Mucosa of descending colon (tissue), 3 donors: ENCODE data around the gene MYOM3. TPM values are rescaled to one million over a fixed set of nuclear protein-coding genes. Genes with fewer than 3 reads are reported as not detected.

Experiments
- ATAC-seq: fragments of 200-7000 bp; cut with Tn5 transposase; one replicate; pipeline ENCODE4 v1.9.1; 2020; ENCODE audit warnings: mild to moderate bottlenecking, moderate library complexity
- DNase-seq, 3 donors: peaks; one replicate each; pipeline ENCODE4 v3.0.0-alpha.2; 2020
- H3K36me3 ChIP-seq: fragments of 200-600 bp; one replicate; pipeline ENCODE4 v1.8.0; 2021; ENCODE audit warnings: low read depth, mild to moderate bottlenecking
- H3K4me1 ChIP-seq: fragments of 200-600 bp; one replicate; pipeline ENCODE4 v1.8.0; 2021; ENCODE audit warnings: low read depth, mild to moderate bottlenecking
- H3K4me3 ChIP-seq: fragments of 200-600 bp; one replicate; pipeline ENCODE4 v1.8.0; 2021; ENCODE audit warnings: mild to moderate bottlenecking
- H3K9me3 ChIP-seq: fragments of 200-600 bp; one replicate; pipeline ENCODE4 v1.8.0; 2021; ENCODE audit warnings: mild to moderate bottlenecking
- intact Hi-C, 2 donors: fragments of 100-400 bp; cut with DNase I in 1 of 2; cut with micrococcal nuclease in 1 of 2; formaldehyde crosslinking; loops; one replicate each; pipeline versions ENCODE4 v1.11.0 to v1.11.1; 2022; cut with DNase I, micrococcal nuclease
- total RNA-seq, 3 donors: library from RNA; stranded (reverse); fragmentation: NEBNext Ultra II Directional in 2 of 3; extraction: Animal tissue kit (Norgen Biotek cat#: 25700) in 2 of 3; gene quantifications; one replicate each; pipeline versions ENCODE4 v1.2.1 to v1.2.4, GENCODE V29; 2021 to 2023
- TF ChIP-seq, protein P1 (sequence below): fragments of 200-600 bp; IDR thresholded peaks from one replicate; pipeline ENCODE4 v1.8.0; 2022; ENCODE audit warnings: antibody characterized with exemption, mild to moderate bottlenecking
- donor health status: DM: no; HTN: no; CAD: no; lungs with moderate emphysema.
- donor health status: DM: no; HTN: no; CAD: no.
- donor health status: DM: no; HTN: yes; CAD: no.

MYOM3 gene
- total RNA-seq, 3 donors from 2014 or later, result 2.6 to 3.4 (median 2.7) TPM

DNA sequence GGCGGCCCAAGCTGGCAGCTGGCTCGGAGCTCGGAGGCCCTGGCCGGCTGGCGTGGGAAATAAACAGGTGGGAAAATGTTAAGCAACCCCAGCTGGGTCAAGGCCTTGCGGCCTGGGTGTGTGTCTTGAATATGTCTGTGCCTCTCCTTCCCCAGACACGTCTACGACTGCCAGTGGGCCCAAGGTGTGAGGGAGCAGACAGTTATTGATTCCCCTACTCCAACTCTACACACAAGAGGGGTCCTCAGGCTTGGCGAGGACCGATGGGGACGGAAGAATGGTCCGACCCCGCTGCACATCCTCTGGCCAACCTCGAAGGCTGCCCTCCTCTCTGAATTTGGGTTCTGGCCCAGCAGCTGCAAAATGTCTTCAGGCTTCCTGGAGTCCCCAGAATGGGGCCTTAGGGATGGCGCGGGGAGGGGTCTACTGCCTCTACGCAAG, 28.8 kb upstream of the MYOM3 start:
- ATAC-seq, result no peak
- intact Hi-C loops, result no loop called here

GRCh38 chr1:24139841-24140425, 28.0 kb upstream of the MYOM3 start:
- Histone ChIP-seq H3K9me3 (no peaks in the 10 kb centered on the region), H3K4me1 (peaks cover 11% of the 10 kb centered on the region), H3K4me3 (no peak overlapping the region), H3K36me3 (no peaks in the 10 kb centered on the region)
- TF ChIP-seq, protein P1, sequence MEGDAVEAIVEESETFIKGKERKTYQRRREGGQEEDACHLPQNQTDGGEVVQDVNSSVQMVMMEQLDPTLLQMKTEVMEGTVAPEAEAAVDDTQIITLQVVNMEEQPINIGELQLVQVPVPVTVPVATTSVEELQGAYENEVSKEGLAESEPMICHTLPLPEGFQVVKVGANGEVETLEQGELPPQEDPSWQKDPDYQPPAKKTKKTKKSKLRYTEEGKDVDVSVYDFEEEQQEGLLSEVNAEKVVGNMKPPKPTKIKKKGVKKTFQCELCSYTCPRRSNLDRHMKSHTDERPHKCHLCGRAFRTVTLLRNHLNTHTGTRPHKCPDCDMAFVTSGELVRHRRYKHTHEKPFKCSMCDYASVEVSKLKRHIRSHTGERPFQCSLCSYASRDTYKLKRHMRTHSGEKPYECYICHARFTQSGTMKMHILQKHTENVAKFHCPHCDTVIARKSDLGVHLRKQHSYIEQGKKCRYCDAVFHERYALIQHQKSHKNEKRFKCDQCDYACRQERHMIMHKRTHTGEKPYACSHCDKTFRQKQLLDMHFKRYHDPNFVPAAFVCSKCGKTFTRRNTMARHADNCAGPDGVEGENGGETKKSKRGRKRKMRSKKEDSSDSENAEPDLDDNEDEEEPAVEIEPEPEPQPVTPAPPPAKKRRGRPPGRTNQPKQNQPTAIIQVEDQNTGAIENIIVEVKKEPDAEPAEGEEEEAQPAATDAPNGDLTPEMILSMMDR, result no peak
- no peak for ATAC-seq
- intact Hi-C loops, result no loop called here
- DNase-seq, result no peak

More for the DNA sequence above, 28.8 kb upstream of the MYOM3 start:
- no peak overlapping the region for H3K4me3 ChIP-seq
- peaks cover 11% of the 10 kb centered on the region for H3K4me1 ChIP-seq
- DNase-seq, result no peak
- no peaks in the 10 kb centered on the region for H3K36me3 ChIP-seq
- TF ChIP-seq, protein P1, result no peak
- H3K9me3 ChIP-seq, result no peaks in the 10 kb centered on the region

DNA sequence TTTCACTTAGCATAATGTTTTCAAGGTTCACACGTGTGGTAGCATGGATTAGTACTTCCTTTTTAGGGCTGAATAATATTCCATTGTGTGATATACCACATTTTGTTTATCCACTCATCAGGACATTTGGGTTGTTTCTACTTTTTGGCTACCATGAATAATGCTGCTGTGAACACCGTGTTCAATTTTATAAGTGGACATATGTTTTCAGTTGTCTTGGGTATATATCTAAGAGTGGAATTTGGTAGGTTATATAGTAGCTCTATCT, 27.2 kb upstream of the MYOM3 start:
- Histone ChIP-seq H3K4me3 (no peak overlapping the region), H3K4me1 (peaks cover 11% of the 10 kb centered on the region), H3K36me3 (no peaks in the 10 kb centered on the region), H3K9me3 (no peaks in the 10 kb centered on the region)
- ATAC-seq (no peak), DNase-seq (no peak)
- intact Hi-C loops, result no loop called here
- TF ChIP-seq, protein P1, result no peak

DNA sequence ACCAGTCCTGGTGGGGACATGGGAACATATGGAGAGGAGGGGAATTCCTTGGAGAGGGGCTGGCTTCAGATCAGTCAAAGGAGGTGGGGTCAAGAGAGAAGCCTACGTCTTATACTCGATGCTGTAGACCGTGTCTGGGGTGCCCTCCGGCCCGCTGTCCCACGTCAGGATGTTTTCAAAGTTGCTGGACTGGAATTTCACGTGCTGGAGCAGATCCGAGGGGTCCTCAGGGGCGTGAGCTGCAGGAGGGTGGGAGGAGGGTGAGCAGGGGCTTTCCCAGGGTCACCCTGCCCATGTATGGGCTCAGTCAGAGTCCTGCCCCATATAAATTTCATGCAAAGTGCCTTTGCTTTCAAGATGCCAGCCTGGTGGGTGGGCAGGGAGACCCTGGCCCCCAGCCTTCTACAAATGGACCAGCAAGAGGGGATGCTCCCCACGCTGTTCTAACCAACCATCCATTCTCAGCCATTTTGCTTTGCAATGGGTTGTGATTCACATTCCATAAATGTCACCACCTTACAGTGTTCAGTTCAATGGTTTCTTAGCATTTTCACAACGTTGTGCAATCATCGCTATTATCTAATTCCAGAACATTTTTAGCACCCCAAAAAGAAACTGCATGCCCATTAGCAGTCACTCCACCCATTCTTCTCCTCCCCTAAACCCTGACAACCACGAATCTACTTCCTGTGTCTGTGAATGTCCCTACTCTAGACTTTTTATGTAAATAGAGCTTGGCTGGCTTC, 26.7 kb upstream of the MYOM3 start:
- Histone ChIP-seq H3K9me3 (no peaks in the 10 kb centered on the region), H3K4me3 (no peak overlapping the region), H3K36me3 (no peaks in the 10 kb centered on the region), H3K4me1 (peaks cover 8% of the 10 kb centered on the region)
- ATAC-seq (no peak), DNase-seq (no peak)
- intact Hi-C loops, result no loop called here
- TF ChIP-seq, protein P1, result no peak

DNA sequence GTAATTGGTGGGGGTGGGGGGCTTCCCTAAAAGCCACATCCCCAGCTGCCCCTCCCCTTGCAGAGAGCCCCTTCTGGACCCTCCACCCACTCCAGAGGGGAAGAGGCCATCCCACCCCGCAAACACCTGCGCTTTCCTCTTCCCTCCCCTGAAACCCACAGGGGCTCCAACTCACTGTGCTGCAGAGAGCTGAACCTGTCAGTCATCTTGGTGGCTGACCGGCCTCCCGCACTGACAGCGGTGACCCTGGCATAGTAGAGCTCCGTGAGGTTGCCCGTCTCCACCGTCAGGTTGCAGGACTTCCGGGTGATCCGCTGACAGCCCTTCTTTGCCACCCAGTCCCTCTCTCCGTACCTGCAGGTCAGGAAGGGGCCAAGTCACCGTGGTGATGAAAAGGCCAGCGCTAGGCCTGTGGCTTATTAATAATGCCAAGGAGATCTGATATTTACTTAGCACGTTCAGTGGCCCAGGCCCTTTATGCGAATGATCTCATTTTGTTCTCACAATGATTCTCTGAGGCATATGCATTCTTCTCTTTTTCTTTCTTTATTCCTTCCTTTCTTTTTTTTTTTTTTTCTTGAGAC, 25.1 kb upstream of the MYOM3 start:
- H3K9me3 ChIP-seq, result no peaks in the 10 kb centered on the region
- no peak for DNase-seq
- intact Hi-C loops, result no loop called here
- TF ChIP-seq, protein P1, result no peak
- no peak overlapping the region for H3K4me3 ChIP-seq
- ATAC-seq, result no peak
- H3K36me3 ChIP-seq, result no peaks in the 10 kb centered on the region
- no peaks in the 10 kb centered on the region for H3K4me1 ChIP-seq
